Activated CD8-positive, alpha-beta T cell treated with anti-CD3 and anti-CD28 coated beads, Interleukin-2, amount 10 ng/mL, durations not matched to agents 7 days and 5 days (primary cell): ENCODE results near the gene TXK. TPM values are rescaled to one million over a fixed set of nuclear protein-coding genes. Genes with fewer than 3 reads are reported as not detected.

Experiments used
- ATAC-seq: fragments of 150-1000 bp; cut with Tn5 transposase; one replicate; pipeline ENCODE4 v1.10.0; 2021; ENCODE audit warnings: moderate library complexity
- CTCF ChIA-PET: fragments of 350-600 bp; sonication (Branson Sonifier 250); formaldehyde crosslinking; loops from one replicate; lab custom pipeline; 2021; ENCODE audit warnings: antibody characterized with exemption; lab: Charles Lee
- POLR2A ChIA-PET: fragments of 350-600 bp; sonication (Branson Sonifier 250); formaldehyde crosslinking; loops from one replicate; lab custom pipeline; 2021; ENCODE audit warnings: antibody characterized with exemption; lab: Charles Lee
- DNase-seq: peaks from one replicate; pipeline ENCODE4 v3.0.0-alpha.2; 2020
- H3K27ac Mint-ChIP-seq: one replicate; pipeline ENCODE4 v1.8.0; 2021; ENCODE audit warnings: mild to moderate bottlenecking, mixed read lengths
- H3K27me3 Mint-ChIP-seq: one replicate; pipeline ENCODE4 v1.8.0; 2021; ENCODE audit warnings: low read depth, mixed read lengths
- H3K36me3 Mint-ChIP-seq: one replicate; pipeline ENCODE4 v1.8.0; 2021; ENCODE audit warnings: low read depth, mixed read lengths
- H3K4me1 Mint-ChIP-seq: one replicate; pipeline ENCODE4 v1.8.0; 2021; ENCODE audit warnings: low read depth, mixed read lengths
- H3K4me3 Mint-ChIP-seq: one replicate; pipeline ENCODE4 v1.8.0; 2021; ENCODE audit warnings: mild to moderate bottlenecking, mixed read lengths
- H3K9me3 Mint-ChIP-seq: one replicate; pipeline ENCODE4 v1.8.0; 2022; ENCODE audit warnings: mixed read lengths; ENCODE audit not compliant: insufficient read depth
- total RNA-seq, 2 experiments: library from RNA; stranded (reverse); gene quantifications; one replicate each; pipeline ENCODE4 v1.2.3, GENCODE V29; 2021

Gene TXK
- total RNA-seq, 2 experiments from 2014 or later: 60.6 to 63.6 TPM

- Mint-ChIP-seq H3K27me3 (no peaks in the 10 kb centered on the region), H3K9me3 (no peaks in the 10 kb centered on the region), H3K36me3 (peaks cover 54% of the 10 kb centered on the region), H3K27ac (no peak overlapping the region), H3K4me1 (peaks cover 64% of the 10 kb centered on the region), H3K4me3 (no peak overlapping the region)
- ChIA-PET POLR2A (no interaction called here), CTCF (no interaction called here)
- ATAC-seq: no peak
- no peak for DNase-seq
These were observed 12.9 kb downstream of the TXK start for GRCh38 chr4:48121180-48121579.

DNA sequence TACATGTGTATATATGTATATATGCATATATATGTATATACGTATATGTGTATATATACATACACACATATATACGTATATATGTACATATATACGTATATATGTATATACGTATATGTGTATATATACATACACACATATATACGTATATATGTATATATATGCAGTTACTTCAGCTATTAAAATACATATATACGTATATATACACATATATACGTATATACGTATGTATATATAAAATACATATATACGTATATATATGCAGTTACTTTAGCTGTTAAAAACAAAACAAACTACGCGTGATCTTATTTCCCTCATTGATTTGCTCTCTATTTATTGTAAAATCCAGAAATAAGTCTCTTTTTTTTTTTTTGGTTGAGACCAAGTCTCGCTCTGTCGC, 13.9 kb downstream of the TXK start:
- ATAC-seq (no peak), DNase-seq (no peak)
- Mint-ChIP-seq H3K4me1 (peaks cover 57% of the 10 kb centered on the region), H3K9me3 (no peaks in the 10 kb centered on the region), H3K4me3 (no peak overlapping the region), H3K27me3 (no peaks in the 10 kb centered on the region), H3K36me3 (peaks cover 53% of the 10 kb centered on the region), H3K27ac (no peak overlapping the region)
- POLR2A ChIA-PET: no interaction called here
- CTCF ChIA-PET: interaction anchor here (0.9 kb wide), 1 partner anchor 10 kb away, joined by 3 read pairs; no protein-coding TSS in a partner anchor

- Mint-ChIP-seq H3K4me3 (no peak overlapping the region), H3K27ac (no peak overlapping the region), H3K9me3 (no peaks in the 10 kb centered on the region), H3K4me1 (peaks cover 57% of the 10 kb centered on the region), H3K36me3 (peaks cover 51% of the 10 kb centered on the region), H3K27me3 (no peaks in the 10 kb centered on the region)
- ChIA-PET CTCF (interaction anchor here (0.9 kb wide), 1 partner anchor 10 kb away, joined by 3 read pairs; no protein-coding TSS in a partner anchor), POLR2A (no interaction called here)
- ATAC-seq (no peak), DNase-seq (no peak)
These were observed 14.4 kb downstream of the TXK start for GRCh38 chr4:48119646-48120045.

- H3K4me1 Mint-ChIP-seq: peaks cover 57% of the 10 kb centered on the region
- no peaks in the 10 kb centered on the region for H3K9me3 Mint-ChIP-seq
- ChIA-PET CTCF (interaction anchor here (0.7 to 1.9 kb wide), 8 partner anchors 9 to 27 kb away, joined by 3 to 15 read pairs (median 3); no protein-coding TSS in a partner anchor), POLR2A (interaction anchor here (0.7 to 1.1 kb wide), 4 partner anchors 14 to 629 kb away, joined by 3 to 4 read pairs (median 4); partner anchors contain the start of gene TXK)
- no peaks in the 10 kb centered on the region for H3K27me3 Mint-ChIP-seq
- ATAC-seq (no peak), DNase-seq (no peak)
- H3K4me3 Mint-ChIP-seq: no peak overlapping the region
- H3K36me3 Mint-ChIP-seq: peaks cover 55% of the 10 kb centered on the region
- peak overlapping the region; percentile 30 for H3K27ac Mint-ChIP-seq
These were observed 16.0 kb downstream of the TXK start for GRCh38 chr4:48118081-48118480.

- ChIA-PET CTCF (interaction anchor here (2.9 kb wide), 1 partner anchor 11 kb away, joined by 11 read pairs; no protein-coding TSS in a partner anchor), POLR2A (interaction anchor here (0.8 kb wide), 1 partner anchor 26 kb away, joined by 3 read pairs; no protein-coding TSS in a partner anchor)
- no peak for DNase-seq
- Mint-ChIP-seq H3K9me3 (no peaks in the 10 kb centered on the region), H3K4me1 (peaks cover 70% of the 10 kb centered on the region), H3K36me3 (peaks cover 68% of the 10 kb centered on the region), H3K27ac (peak overlapping the region; percentile 20), H3K4me3 (no peak overlapping the region), H3K27me3 (no peaks in the 10 kb centered on the region)
- ATAC-seq: no peak
These were observed 17.5 kb downstream of the TXK start for GRCh38 chr4:48116582-48116981.

GRCh38 chr4:48114412-48114811, 19.6 kb downstream of the TXK start:
- peak overlapping the region; percentile 30 for H3K27ac Mint-ChIP-seq
- no peaks in the 10 kb centered on the region for H3K27me3 Mint-ChIP-seq
- ATAC-seq: no peak
- H3K4me1 Mint-ChIP-seq: peaks cover 69% of the 10 kb centered on the region
- CTCF ChIA-PET: interaction anchor here (0.8 to 1.2 kb wide), 2 partner anchors 10 kb away, joined by 3 read pairs; no protein-coding TSS in a partner anchor
- peaks cover 79% of the 10 kb centered on the region for H3K36me3 Mint-ChIP-seq
- H3K4me3 Mint-ChIP-seq: peak overlapping the region; percentile 3
- no peaks in the 10 kb centered on the region for H3K9me3 Mint-ChIP-seq
- POLR2A ChIA-PET: no interaction called here
- DNase-seq: no peak

DNA sequence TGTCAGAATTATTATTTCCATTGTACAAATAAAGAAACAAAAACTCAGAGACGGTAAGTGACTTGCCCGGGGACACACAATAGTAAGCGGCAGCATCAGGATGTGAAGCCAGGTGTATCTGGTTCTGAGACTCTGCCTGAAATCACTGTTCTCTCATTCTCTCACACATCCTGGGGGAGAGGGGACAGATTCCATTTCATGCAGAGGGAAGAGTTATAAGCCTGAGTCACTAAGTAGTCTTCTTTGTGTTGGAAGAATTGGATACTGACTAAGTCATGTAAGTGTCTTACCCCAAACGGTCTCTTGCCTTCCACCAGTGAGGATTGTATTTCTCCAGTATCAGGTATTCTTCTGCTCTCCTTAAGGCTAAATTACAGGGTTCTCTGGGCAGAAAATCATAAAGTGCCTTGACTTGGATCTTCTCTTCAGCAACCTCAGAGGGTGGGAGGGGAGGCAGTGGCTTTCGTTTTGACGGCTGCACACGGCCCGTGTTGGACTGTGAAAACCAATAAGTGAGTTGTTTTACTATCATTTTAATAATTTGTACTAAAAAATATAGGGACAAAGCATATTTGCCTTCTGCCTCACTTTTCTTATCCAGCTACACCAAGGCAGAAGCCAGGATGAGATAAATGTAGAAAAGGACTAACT, 21.9 kb downstream of the TXK start:
- POLR2A ChIA-PET: no interaction called here
- CTCF ChIA-PET: interaction anchor here (1.6 to 5.5 kb wide), 2 partner anchors 17 to 108 kb away, joined by 4 to 43 read pairs; no protein-coding TSS in a partner anchor
- no peak overlapping the region for H3K27ac Mint-ChIP-seq
- H3K36me3 Mint-ChIP-seq: peaks cover 68% of the 10 kb centered on the region
- DNase-seq (no peak), ATAC-seq (peak; percentile 60)
- H3K27me3 Mint-ChIP-seq: no peaks in the 10 kb centered on the region
- H3K9me3 Mint-ChIP-seq: no peaks in the 10 kb centered on the region
- peak overlapping the region; percentile 24 for H3K4me3 Mint-ChIP-seq
- peaks cover 53% of the 10 kb centered on the region for H3K4me1 Mint-ChIP-seq

DNA sequence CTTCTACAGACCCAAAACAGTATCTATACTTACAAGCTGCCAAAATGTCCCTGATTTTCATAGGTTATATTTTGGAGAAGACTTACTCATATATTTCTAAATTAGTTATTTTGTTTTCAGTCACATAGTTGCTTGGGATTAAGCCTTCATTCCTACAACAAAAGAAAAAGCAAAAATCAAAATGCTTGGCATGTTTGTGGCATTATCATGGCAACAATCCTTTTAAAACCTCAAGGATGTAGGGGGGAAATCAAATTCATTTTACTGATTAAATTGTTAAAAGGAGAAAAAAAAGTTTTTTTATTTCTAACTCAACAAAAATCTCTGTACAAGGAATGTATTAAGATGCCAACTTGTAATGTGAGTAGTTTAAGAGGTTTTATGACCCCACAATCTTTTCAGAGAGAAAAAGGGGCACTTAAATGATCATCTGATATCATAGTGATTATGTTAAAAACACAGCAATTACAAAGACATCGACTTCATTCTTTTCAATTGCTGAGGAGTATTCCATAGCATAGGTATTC, 23.5 kb downstream of the TXK start:
- H3K4me1 Mint-ChIP-seq: peaks cover 50% of the 10 kb centered on the region
- CTCF ChIA-PET: interaction anchor here (0.8 to 5.5 kb wide), 11 partner anchors 8 to 92 kb away, joined by 3 to 43 read pairs (median 6); no protein-coding TSS in a partner anchor
- H3K27ac Mint-ChIP-seq: no peak overlapping the region
- H3K36me3 Mint-ChIP-seq: peaks cover 64% of the 10 kb centered on the region
- no peaks in the 10 kb centered on the region for H3K9me3 Mint-ChIP-seq
- no peaks in the 10 kb centered on the region for H3K27me3 Mint-ChIP-seq
- POLR2A ChIA-PET: no interaction called here
- ATAC-seq: no peak
- no peak overlapping the region for H3K4me3 Mint-ChIP-seq
- DNase-seq: no peak

- DNase-seq (peak; percentile 57), ATAC-seq (peak; percentile 73)
- Mint-ChIP-seq H3K9me3 (no peaks in the 10 kb centered on the region), H3K27ac (no peak overlapping the region), H3K4me3 (no peak overlapping the region), H3K36me3 (peaks cover 63% of the 10 kb centered on the region), H3K27me3 (no peaks in the 10 kb centered on the region), H3K4me1 (peaks cover 43% of the 10 kb centered on the region)
- POLR2A ChIA-PET: interaction anchor here (1.0 to 1.1 kb wide), 2 partner anchors 15 to 24 kb away, joined by 3 read pairs; partner anchors contain the start of gene TXK
- CTCF ChIA-PET: interaction anchor here (0.6 to 5.5 kb wide), 26 partner anchors 9 to 404 kb away, joined by 3 to 43 read pairs (median 4); no protein-coding TSS in a partner anchor
These were observed 24.4 kb downstream of the TXK start for GRCh38 chr4:48109413-48110263.

DNA sequence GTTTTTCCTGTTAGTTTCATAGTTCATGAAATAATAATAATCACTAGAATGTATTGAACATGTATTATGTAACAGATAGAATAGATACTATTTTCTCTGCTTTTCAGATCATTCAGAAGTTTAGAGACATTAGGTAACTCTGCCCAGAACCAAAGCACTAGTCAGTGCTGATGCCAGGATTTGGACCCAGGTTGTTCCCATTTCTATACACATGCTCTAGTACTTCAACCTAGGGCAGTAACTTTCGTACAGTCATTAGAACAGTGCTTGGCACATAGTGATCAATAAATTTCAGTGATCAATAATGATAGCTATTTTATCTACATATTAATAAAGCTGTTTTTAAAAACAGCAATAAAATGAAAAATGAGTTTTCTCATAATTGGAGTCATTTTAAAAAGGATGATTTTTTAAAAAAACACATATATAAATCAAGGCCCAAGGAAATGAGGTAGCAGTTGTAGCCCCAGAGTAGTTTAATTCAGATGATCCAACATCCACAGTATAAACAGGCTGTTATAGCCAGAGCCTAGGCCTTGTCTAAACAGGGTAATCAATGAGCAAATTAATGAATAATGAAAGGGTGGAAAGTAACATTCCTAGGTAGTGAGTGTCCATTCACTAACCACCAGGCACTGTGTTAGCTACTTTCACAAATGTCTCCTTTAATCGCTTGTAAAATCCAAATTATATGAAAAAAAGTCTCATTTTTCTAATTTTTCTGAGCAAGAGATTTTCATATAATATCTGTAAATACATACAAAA, 25.6 kb downstream of the TXK start:
- no peak for ATAC-seq
- Mint-ChIP-seq H3K27me3 (no peaks in the 10 kb centered on the region), H3K4me3 (no peak overlapping the region), H3K36me3 (peaks cover 58% of the 10 kb centered on the region), H3K4me1 (peaks cover 35% of the 10 kb centered on the region), H3K9me3 (no peaks in the 10 kb centered on the region), H3K27ac (no peak overlapping the region)
- POLR2A ChIA-PET: interaction anchor here (1.0 to 1.1 kb wide), 2 partner anchors 16 to 25 kb away, joined by 3 read pairs; partner anchors contain the start of gene TXK
- CTCF ChIA-PET: interaction anchor here (0.6 to 5.5 kb wide), 14 partner anchors 10 to 162 kb away, joined by 3 to 43 read pairs (median 6); no protein-coding TSS in a partner anchor
- DNase-seq: no peak
